CD4-positive, CD25-positive, alpha-beta regulatory T cell (primary cell): ENCODE data around the gene KDELR1. TPM values are rescaled to one million over a fixed set of nuclear protein-coding genes. Genes with fewer than 3 reads are reported as not detected.

Experiments used
- ATAC-seq, 2 donors: fragments of 150-1000 bp; cut with Tn5 transposase; one replicate each; pipeline ENCODE4 v1.10.0; 2021; ENCODE audit warnings: low read depth in 2 of 2, moderate number of reproducible peaks in 2 of 2, moderate library complexity in 1 of 2
- DNase-seq, 3 donors: peaks; one replicate each; pipeline versions ENCODE4 v3.0.0 to v3.0.0-alpha.2; 2012 to 2022; ENCODE audit warnings: mixed read lengths in 1 of 3
- H3K27ac ChIP-seq: one replicate; pipeline ENCODE4 v1.7.0; 2013; ENCODE audit warnings: mild to moderate bottlenecking, low read length; ENCODE audit not compliant: insufficient read depth, poor library complexity, severe bottlenecking
- H3K27me3 ChIP-seq: one replicate; pipeline ENCODE4 v1.7.0; 2013; ENCODE audit warnings: low read length; ENCODE audit not compliant: control insufficient read depth, insufficient read depth
- H3K36me3 ChIP-seq: one replicate; pipeline ENCODE4 v1.7.0; 2013; ENCODE audit warnings: mild to moderate bottlenecking, low read length, moderate library complexity; ENCODE audit not compliant: control insufficient read depth, insufficient read depth
- H3K4me1 ChIP-seq: 2 replicates; pipeline ENCODE4 v1.7.0; 2013; ENCODE audit warnings: mild to moderate bottlenecking, low read length; ENCODE audit not compliant: insufficient read depth, control insufficient read depth, poor library complexity, severe bottlenecking
- H3K4me3 ChIP-seq: one replicate; pipeline ENCODE4 v1.7.0; 2013; ENCODE audit warnings: low read depth, mild to moderate bottlenecking, low read length, moderate library complexity
- H3K9me3 ChIP-seq, 2 experiments: 1 replicate in 1 of 2; 2 replicates in 1 of 2; pipeline ENCODE4 v1.7.0; 2013; ENCODE audit warnings: low read length in 2 of 2, mild to moderate bottlenecking in 1 of 2, moderate library complexity in 1 of 2; ENCODE audit not compliant: control insufficient read depth in 2 of 2
- H3K27ac Mint-ChIP-seq, 3 donors: one replicate each; pipeline ENCODE4 v1.8.0; 2020 to 2022; ENCODE audit warnings: mild to moderate bottlenecking in 3 of 3, mixed read lengths in 3 of 3, moderate library complexity in 2 of 3
- H3K27me3 Mint-ChIP-seq: one replicate; pipeline ENCODE4 v1.8.0; 2022; ENCODE audit warnings: mild to moderate bottlenecking, mixed read lengths
- H3K36me3 Mint-ChIP-seq: one replicate; pipeline ENCODE4 v1.8.0; 2020; ENCODE audit warnings: mixed read lengths
- H3K4me1 Mint-ChIP-seq, 4 donors: one replicate each; pipeline ENCODE4 v1.8.0; 2020 to 2022; ENCODE audit warnings: mixed read lengths in 4 of 4, mild to moderate bottlenecking in 1 of 4
- H3K4me3 Mint-ChIP-seq, 4 donors: one replicate each; pipeline ENCODE4 v1.8.0; 2020 to 2022; ENCODE audit warnings: mild to moderate bottlenecking in 4 of 4, mixed read lengths in 4 of 4, moderate library complexity in 3 of 4
- H3K9me3 Mint-ChIP-seq, 7 donors: one replicate each; pipeline ENCODE4 v1.8.0; 2020 to 2022; ENCODE audit warnings: mixed read lengths in 7 of 7, mild to moderate bottlenecking in 3 of 7, moderate library complexity in 2 of 7
- polyA plus RNA-seq, 4 donors: library from polyadenylated mRNA; unstranded; fragments of 300-500 nt; fragmentation: Illumina TruSeq; gene quantifications; one replicate each; pipeline ENCODE4 v1.2.3, GENCODE V29; 2021
- total RNA-seq: library from RNA; stranded (reverse); gene quantifications from one replicate; pipeline ENCODE4 v1.2.3, GENCODE V29; 2022

Gene KDELR1
- total and polyA plus RNA-seq, 5 donors from 2014 or later, result 28.8 to 37.6 (median 29.9) TPM

GRCh38 chr19:48355365-48355954 is 35.9 kb downstream of the KDELR1 start:
- Histone ChIP-seq H3K27ac (no peak overlapping the region), H3K4me3 (no peak overlapping the region), H3K36me3 (no peaks in the 10 kb centered on the region), H3K27me3 (no peaks in the 10 kb centered on the region), H3K9me3 (no peaks in the 10 kb centered on the region), H3K4me1 (no peaks in the 10 kb centered on the region)
- H3K9me3 Mint-ChIP-seq, result no peaks in the 10 kb centered on the region
- peaks cover 0 to 8% (median 3%) of the 10 kb centered on the region in 4 donors for H3K4me1 Mint-ChIP-seq
- H3K4me3 Mint-ChIP-seq, result no peak overlapping the region
- H3K27ac Mint-ChIP-seq, result no peak overlapping the region
- ATAC-seq (no peak), DNase-seq (no peak)
- H3K36me3 Mint-ChIP-seq, result peaks cover 7% of the 10 kb centered on the region
- no peaks in the 10 kb centered on the region for H3K27me3 Mint-ChIP-seq

GRCh38 chr19:48354332-48354992 is 36.9 kb downstream of the KDELR1 start:
- H3K27ac Mint-ChIP-seq, result no peak overlapping the region

GRCh38 chr19:48353677-48354076 is 37.7 kb downstream of the KDELR1 start:
- no peaks in the 10 kb centered on the region for H3K36me3 ChIP-seq
- no peak overlapping the region for H3K27ac ChIP-seq
- H3K27me3 ChIP-seq, result no peaks in the 10 kb centered on the region
- Mint-ChIP-seq H3K4me1 (peaks cover 0 to 8% (median 3%) of the 10 kb centered on the region in 4 donors), H3K4me3 (no peak overlapping the region), H3K27me3 (no peaks in the 10 kb centered on the region), H3K9me3 (no peaks in the 10 kb centered on the region), H3K36me3 (peaks cover 7% of the 10 kb centered on the region), H3K27ac (no peak overlapping the region)
- no peaks in the 10 kb centered on the region for H3K4me1 ChIP-seq
- DNase-seq (no peak), ATAC-seq (no peak)
- no peaks in the 10 kb centered on the region for H3K9me3 ChIP-seq
- no peak overlapping the region for H3K4me3 ChIP-seq

More at GRCh38 chr19:48354332-48354992, 36.9 kb downstream of the KDELR1 start:
- Histone ChIP-seq H3K4me3 (no peak overlapping the region), H3K9me3 (no peaks in the 10 kb centered on the region), H3K4me1 (no peaks in the 10 kb centered on the region), H3K27ac (no peak overlapping the region), H3K27me3 (no peaks in the 10 kb centered on the region), H3K36me3 (no peaks in the 10 kb centered on the region)
- no peaks in the 10 kb centered on the region for H3K9me3 Mint-ChIP-seq
- no peak overlapping the region for H3K4me3 Mint-ChIP-seq
- peaks cover 0 to 8% (median 3%) of the 10 kb centered on the region in 4 donors for H3K4me1 Mint-ChIP-seq
- DNase-seq (no peak), ATAC-seq (no peak)
- H3K36me3 Mint-ChIP-seq, result peaks cover 7% of the 10 kb centered on the region
- H3K27me3 Mint-ChIP-seq, result no peaks in the 10 kb centered on the region

- ATAC-seq (peak; percentile 68 to 70), DNase-seq (peak; percentile 59 to 72 (median 61))
- H3K36me3 ChIP-seq, result no peaks in the 10 kb centered on the region
- no peaks in the 10 kb centered on the region for H3K27me3 ChIP-seq
- H3K27me3 Mint-ChIP-seq, result no peaks in the 10 kb centered on the region
- H3K4me3 Mint-ChIP-seq, result no peak overlapping the region
- H3K4me3 ChIP-seq, result no peak overlapping the region
- H3K27ac ChIP-seq, result no peak overlapping the region
- H3K4me1 ChIP-seq, result no peaks in the 10 kb centered on the region
- peaks cover 0 to 11% (median 6%) of the 10 kb centered on the region in 4 donors for H3K4me1 Mint-ChIP-seq
- no peaks in the 10 kb centered on the region for H3K9me3 Mint-ChIP-seq
- H3K27ac Mint-ChIP-seq, result no peak overlapping the region
- H3K9me3 ChIP-seq, result no peaks in the 10 kb centered on the region
- peaks cover 11% of the 10 kb centered on the region for H3K36me3 Mint-ChIP-seq
Observed at GRCh38 chr19:48351341-48351752, 40.0 kb downstream of the KDELR1 start.

- Histone ChIP-seq H3K27ac (no peak overlapping the region), H3K27me3 (no peaks in the 10 kb centered on the region), H3K4me3 (no peak overlapping the region), H3K36me3 (no peaks in the 10 kb centered on the region), H3K9me3 (no peaks in the 10 kb centered on the region), H3K4me1 (no peaks in the 10 kb centered on the region)
- Mint-ChIP-seq H3K4me3 (no peak overlapping the region), H3K27ac (no peak overlapping the region), H3K27me3 (no peaks in the 10 kb centered on the region), H3K36me3 (peaks cover 11% of the 10 kb centered on the region), H3K9me3 (no peaks in the 10 kb centered on the region), H3K4me1 (peaks cover 0 to 11% (median 6%) of the 10 kb centered on the region in 4 donors)
- ATAC-seq, result no peak
- DNase-seq, result no peak
Observed at GRCh38 chr19:48350856-48351255, 40.5 kb downstream of the KDELR1 start.

- DNase-seq (no peak), ATAC-seq (no peak)
- H3K4me3 Mint-ChIP-seq, result no peak overlapping the region
- Histone ChIP-seq H3K36me3 (no peaks in the 10 kb centered on the region), H3K27ac (no peak overlapping the region), H3K9me3 (no peaks in the 10 kb centered on the region), H3K4me3 (no peak overlapping the region), H3K4me1 (no peaks in the 10 kb centered on the region), H3K27me3 (no peaks in the 10 kb centered on the region)
- no peak overlapping the region for H3K27ac Mint-ChIP-seq
- H3K4me1 Mint-ChIP-seq, result peaks cover 0 to 11% (median 6%) of the 10 kb centered on the region in 4 donors
- peaks cover 11% of the 10 kb centered on the region for H3K36me3 Mint-ChIP-seq
- no peaks in the 10 kb centered on the region for H3K9me3 Mint-ChIP-seq
- no peaks in the 10 kb centered on the region for H3K27me3 Mint-ChIP-seq
Observed at GRCh38 chr19:48348737-48349136, 42.6 kb downstream of the KDELR1 start.

GRCh38 chr19:48348045-48348444 is 43.3 kb downstream of the KDELR1 start:
- no peaks in the 10 kb centered on the region for H3K9me3 Mint-ChIP-seq
- Histone ChIP-seq H3K9me3 (no peaks in the 10 kb centered on the region), H3K4me3 (no peak overlapping the region), H3K27ac (no peak overlapping the region), H3K36me3 (no peaks in the 10 kb centered on the region), H3K4me1 (no peaks in the 10 kb centered on the region), H3K27me3 (no peaks in the 10 kb centered on the region)
- H3K4me3 Mint-ChIP-seq, result no peak overlapping the region
- H3K36me3 Mint-ChIP-seq, result peaks cover 10% of the 10 kb centered on the region
- ATAC-seq, result no peak
- no peak for DNase-seq
- H3K27ac Mint-ChIP-seq, result no peak overlapping the region
- H3K4me1 Mint-ChIP-seq, result peaks cover 0 to 11% (median 5%) of the 10 kb centered on the region in 4 donors
- no peaks in the 10 kb centered on the region for H3K27me3 Mint-ChIP-seq

GRCh38 chr19:48346191-48346590 is 45.2 kb downstream of the KDELR1 start:
- Histone ChIP-seq H3K27me3 (no peaks in the 10 kb centered on the region), H3K4me1 (no peaks in the 10 kb centered on the region), H3K9me3 (no peaks in the 10 kb centered on the region), H3K27ac (no peak overlapping the region), H3K4me3 (no peak overlapping the region), H3K36me3 (peaks cover 2% of the 10 kb centered on the region)
- H3K27ac Mint-ChIP-seq, result no peak overlapping the region
- H3K36me3 Mint-ChIP-seq, result peaks cover 16% of the 10 kb centered on the region
- peaks cover 0 to 6% (median 4%) of the 10 kb centered on the region in 4 donors for H3K4me1 Mint-ChIP-seq
- ATAC-seq (no peak), DNase-seq (no peak)
- no peaks in the 10 kb centered on the region for H3K9me3 Mint-ChIP-seq
- no peak overlapping the region for H3K4me3 Mint-ChIP-seq
- H3K27me3 Mint-ChIP-seq, result no peaks in the 10 kb centered on the region
